ENCODE data around the gene PIK3R1.
A peak's percentile ranks its signal among the peaks of the same experiment; 100 is the strongest.

Gene PIK3R1

DNA sequence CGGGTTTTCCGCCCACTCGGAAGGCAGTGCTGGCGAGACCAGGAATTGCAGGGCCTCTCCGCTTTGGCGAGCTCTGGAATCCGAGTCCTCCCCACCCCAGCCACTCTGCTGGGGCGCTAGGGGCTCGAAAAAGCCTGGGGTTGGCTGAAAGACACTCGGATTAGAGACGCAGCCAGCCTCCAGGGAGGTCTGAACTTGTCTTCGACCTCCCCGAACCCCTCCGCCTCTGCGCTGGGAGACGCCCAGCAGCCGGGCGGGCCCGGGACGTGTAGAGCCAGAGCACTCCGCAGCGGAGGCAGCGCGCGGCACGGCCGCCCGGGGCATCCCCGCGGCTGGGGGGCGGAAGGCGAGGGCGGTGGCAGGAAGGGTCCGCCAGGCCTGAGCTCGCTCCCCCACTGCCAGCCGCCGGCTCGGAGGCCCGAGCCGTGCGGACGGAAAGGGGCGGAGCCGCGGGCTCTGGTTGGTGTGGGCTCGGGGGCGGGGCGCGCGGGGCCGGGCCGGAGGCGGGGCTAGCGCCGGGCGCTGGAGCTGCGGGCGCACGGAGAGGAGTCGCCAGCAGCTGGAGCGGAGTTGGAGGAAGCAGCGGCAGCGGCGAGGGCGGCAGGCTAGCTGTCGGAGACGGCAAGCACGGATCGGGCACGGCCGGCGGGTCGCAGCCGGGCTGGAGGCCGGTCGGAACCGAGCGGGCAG is at the start of gene PIK3R1:
TSS of gene PIK3R1 (plus strand) at position 549 of the 690 bp plus-strand sequence. CDS start 10,920 bp downstream, outside the sequence.
- peak; percentile 82 to 93 (median 86) for DNase-seq (ENCODE audit: low read depth in 4 of 4, low spot score in 1 of 4)

DNA sequence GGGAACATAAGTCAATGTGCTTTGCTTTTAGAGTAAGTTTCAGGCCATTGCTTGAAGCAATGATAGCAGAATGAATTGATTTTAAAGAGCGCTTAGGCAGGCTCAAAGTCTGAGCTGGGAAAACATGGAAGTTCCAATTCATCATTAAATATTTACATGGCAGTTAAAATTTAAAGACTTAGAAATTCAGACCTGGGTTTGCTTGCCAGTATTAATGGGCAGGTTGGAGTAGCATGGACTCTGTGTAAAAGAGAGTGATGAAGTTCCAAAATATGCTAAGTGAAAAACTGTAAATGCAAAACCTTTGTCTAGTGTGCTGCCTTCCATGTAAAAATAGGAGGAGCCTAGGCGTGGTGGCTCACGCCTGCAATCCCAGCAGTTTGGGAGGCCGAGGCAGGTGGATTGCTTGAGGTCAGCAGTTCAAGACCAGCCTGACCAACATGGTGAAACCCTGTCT is 48.3 kb upstream of the PIK3R1 start:
- no peak for DNase-seq (ENCODE audit: low read depth in 4 of 4, low spot score in 1 of 4)

DNA sequence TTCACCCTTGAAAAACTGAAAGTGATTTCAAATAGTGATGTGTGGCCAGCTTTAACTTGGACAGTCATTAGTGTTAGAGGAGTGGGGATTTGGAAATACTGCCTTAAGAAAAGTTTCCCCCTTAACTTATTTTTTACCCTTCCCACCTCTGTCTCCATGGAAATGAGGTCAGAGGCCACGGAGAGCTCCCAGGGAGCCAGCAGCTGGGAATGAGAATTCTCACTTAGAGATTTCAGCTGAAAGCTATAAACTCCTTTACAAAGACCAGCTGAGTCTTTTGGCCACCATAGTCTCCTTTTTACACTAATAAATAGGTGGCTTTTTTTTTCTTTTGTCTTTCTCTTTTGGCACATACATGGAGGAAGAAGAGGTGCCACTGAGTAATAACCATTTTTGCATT is 45.7 kb upstream of the PIK3R1 start:
- no peak for DNase-seq (ENCODE audit: low read depth in 4 of 4, low spot score in 1 of 4)

DNA sequence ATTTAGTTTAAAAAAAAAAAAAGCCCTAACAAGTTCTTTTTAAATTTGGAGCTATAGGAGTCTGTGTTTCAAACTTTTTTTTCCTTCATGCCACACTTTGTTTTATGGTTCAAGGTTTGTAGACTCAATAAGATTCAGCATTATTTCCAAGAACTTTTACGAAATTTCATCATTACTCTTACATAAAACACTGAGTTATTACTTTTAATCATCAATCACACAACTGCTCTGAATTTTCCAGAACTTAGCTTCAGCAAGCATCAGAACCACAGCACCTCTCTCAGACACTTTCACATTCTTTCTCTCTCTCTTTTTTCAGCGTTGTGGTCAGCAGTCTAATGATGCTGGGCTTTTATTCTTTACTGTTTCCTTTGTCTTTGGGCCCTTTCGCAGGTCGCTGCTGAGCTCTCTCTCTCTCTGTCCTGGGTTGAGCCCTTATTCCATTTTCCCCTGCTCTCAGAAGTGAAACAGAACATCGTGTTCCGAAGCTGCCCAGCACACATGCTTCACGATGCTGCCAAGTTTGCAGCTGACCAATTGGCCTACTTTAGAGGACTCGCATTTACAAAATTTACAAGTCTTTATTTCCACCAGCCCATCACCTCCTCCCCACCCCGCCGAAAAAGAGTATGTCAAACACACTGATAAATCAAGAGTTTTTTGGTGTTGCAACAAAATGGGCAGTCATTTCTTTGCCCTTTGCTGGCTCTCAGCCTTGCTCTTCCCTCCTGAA is 44.6 kb upstream of the PIK3R1 start:
- DNase-seq (ENCODE audit: low read depth in 4 of 4, low spot score in 1 of 4): no peak

DNA sequence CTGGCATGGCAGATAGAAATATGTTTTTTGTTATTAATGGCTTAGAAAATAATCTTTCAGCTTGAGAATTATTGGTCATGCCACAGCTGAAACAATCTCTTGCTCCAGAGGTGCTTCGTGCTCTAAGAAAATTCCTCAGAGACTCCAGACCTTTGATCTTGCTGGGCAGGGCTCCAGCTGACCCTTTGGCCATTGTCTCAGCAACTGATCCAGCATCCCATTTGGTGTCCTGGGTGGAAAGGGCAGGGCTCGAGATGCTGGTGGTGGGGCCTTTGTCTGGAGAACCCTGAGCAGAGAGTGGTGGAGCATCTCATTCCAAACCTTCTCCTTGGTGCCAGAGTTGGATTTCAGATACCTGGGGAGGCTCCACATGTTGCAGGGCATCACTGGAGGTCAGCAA is 43.2 kb upstream of the PIK3R1 start:
- no peak for DNase-seq (ENCODE audit: low read depth in 4 of 4, low spot score in 1 of 4)

DNA sequence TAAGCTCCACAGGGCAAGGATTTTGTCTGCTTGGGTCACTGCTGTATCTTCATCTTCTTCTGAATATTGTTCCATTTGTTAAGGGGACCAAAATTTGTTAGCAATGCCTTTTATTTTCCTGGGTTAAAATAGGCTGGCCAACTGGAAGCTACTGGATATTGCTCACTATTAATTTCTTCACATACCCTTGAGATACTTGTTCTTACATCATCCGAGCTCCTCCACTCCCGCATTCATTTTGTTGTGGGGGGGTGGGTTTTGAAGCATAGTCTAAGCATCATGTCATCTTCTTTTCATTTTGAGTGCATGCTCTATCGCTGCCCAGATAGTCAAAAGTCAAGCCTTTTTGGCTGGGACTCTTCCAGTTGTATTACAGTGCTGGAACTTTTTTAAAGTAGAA is 42.5 kb upstream of the PIK3R1 start:
- DNase-seq (ENCODE audit: low read depth in 4 of 4, low spot score in 1 of 4): no peak

DNA sequence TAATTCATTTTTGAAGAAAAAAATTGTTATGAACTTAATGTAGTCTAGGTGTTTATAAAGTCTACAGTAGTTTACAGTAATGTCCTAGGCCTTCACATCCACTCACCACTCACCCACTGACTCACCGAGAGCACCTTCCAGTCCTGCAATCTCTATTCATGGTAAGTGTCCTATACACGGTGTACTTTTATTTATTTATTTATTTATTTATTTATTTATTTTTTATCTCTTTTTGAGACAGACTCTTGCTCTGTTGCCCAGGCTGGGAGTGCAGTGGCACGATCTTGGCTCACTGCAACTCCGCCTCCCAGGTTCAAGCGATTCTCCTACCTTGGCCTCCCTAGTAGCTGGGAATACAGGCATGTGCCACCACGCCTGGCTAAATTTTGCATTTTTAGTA is 39.3 kb upstream of the PIK3R1 start:
- DNase-seq (ENCODE audit: low read depth in 4 of 4, low spot score in 1 of 4): no peak

DNA sequence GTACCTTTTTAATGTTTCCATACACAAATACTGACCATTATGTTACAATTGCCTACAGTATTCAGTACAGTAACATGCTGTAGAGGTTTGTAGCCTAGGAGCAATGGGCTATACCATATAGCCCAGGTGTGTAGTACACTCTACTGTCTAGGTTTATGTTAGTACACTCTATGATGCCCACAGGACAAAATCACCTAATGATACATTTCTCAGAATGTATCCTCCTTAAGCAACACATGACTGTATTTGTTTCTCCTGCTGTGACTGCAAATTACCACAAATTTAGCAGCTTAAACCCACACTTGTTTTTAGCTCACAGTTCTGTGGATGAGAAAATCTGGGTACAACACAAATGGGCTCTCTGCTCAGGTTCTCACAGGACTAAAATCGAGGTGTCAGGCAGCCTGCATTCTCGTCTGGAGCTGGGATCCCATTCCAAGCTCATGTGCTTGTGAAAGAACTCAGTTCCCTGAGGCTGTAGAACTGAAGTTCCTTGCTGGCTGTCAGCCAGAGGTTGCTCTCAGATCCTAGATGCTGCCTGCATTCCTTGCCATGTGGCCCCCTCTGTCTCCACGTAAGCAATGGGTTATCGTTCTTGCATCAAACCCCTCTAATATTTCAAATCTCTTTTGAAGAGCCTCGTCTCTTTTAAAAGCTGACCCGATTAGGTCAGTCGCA is 38.6 kb upstream of the PIK3R1 start:
- DNase-seq (ENCODE audit: low read depth in 4 of 4, low spot score in 1 of 4): no peak

DNA sequence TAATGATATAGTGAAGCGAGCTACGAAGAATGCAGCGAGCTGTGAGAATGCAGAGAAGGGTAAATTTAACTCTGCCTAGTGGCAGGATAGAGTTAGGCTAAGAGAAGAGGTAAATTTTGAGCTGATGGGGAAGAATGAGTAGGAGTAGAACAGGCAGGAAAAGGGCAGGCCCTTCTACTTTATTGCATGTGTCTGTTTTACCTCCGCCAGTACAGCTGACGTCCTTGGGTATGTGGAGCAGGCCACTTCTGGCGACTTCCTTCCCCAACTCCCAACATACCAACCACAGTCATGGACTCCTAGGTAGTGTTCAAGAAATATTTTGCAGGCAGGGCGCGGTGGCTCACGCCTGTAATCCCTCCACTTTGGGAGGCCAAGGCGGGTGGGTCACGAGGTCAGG is 37.9 kb upstream of the PIK3R1 start:
- no peak for DNase-seq (ENCODE audit: low read depth in 4 of 4, low spot score in 1 of 4)

DNA sequence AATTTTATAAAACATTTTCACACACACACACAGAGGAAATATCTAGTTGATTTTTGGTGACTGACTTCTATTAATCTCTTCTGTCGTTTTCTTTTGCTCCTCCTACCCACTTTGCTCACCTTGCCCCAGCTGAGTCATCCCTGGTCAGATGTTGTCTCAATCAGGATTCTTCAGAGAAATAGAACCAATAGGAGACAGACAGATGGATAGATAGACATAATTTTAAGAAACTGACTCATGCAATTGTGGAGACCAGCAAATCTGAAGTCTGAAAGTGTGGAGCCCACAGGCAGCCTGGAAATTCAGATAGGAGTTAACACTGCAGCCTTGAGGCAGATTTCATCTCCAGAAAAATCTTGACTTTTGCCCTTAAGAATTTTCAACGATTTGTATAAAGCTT is 37.0 kb upstream of the PIK3R1 start:
- DNase-seq (ENCODE audit: low read depth in 4 of 4, low spot score in 1 of 4): no peak

DNA sequence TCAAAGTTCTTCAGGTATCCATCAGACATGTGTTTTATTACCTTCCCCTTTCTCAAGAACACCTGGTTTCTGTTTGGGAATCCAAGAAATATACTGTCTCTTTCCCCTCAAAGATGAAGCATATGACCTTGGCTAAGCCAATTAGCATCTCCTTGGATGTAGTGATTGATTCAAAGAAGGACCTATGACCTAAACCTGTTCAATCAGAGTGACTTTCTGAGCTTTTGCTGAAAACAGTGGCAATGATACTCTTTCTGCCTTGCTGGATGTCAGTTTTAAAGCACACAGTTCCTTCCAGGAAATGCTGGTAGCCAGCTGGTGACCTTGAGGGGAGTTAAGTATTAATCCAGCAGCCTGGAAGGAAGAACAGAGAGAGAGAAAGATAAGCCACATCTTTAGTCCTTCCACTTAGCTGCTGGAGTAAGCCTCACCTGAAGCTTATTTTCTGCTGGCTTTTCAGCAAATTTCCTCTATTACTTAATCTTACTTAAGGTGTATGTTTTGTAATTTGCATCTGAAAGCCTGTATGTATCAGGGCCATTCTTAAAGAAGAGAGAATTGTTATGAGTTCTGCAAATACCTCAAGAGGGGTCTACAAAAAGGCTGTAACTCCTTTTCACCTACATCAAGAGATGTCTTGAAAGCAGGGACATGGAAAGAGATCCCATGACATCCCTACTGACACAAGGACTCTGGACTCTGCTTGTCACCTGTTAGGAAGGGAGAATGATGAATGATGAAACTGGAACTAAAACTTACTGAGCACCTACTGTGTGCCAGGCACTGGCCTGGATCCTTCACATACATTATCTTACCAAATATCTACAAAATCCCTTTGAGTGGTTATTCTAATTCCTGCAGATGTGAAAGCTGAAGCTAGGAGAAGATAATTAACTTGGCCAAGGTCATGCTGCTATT is 35.2 kb upstream of the PIK3R1 start:
- DNase-seq (ENCODE audit: low read depth in 4 of 4, low spot score in 1 of 4): no peak

DNA sequence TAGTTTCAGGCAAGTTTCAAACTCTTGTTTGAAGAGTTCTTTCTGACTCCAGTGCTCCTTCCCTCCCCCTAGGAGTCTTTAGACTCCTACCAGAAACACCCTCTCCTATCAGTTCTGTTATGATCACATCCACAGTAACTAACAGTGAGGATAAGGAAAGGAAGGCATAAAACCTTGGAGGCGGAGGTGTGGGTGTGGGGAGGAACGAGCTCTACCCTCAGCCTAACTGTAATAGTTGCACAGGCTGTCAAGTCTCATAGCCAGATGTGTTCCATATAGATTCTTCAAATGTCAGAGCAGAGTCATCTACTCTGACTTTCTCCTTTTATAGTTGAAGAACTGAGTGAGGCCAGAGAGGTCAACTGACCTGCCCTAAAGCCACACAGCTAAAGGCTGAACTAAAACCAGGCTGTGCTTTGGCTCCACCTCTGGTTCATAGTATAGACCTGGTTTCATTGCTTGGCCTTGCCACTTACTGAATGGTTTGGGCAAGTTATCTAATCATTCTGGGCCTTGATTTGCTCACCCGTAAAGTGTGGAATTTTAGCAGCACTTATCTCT is 34.4 kb upstream of the PIK3R1 start:
- no peak for DNase-seq (ENCODE audit: low read depth in 4 of 4, low spot score in 1 of 4)

DNA sequence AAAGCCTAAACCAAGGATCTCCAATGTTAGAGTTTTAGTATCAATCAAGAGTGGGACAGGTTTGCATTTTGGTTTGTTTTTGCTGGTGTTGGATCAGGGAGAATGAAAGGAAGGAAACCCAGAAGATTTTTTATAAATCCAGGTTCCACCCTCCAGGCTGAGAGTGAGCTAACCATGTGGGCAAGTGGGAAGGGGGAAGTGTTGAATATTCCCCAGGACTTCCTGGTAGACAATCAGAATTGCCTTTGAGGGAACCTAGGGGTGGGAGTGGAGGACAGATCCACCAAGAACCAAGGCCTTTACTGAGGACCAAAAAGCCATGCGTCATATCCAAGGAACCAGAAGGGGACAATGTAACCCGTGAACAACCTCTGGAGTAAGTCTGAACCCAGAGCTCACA is 33.5 kb upstream of the PIK3R1 start:
- no peak for DNase-seq (ENCODE audit: low read depth in 4 of 4, low spot score in 1 of 4)

DNA sequence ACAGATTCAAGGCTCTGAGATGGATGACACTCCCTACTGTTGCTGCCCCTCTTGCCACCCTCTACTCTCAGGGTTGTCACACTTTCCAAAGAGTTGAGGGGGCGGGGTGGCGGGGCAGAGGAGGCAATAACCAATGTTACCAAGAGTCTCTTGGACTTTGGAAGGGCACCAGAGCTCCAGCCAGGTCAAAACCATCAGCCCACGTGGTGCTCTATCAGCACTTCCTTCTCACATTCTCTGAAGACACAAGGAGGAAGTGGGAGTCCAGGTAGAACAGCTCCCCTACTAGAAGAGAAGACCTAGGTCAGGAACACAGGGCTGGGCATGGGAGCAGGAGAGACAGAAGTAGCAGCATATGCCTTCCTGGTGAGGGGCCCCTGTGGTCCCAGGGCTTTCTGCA is 33.0 kb upstream of the PIK3R1 start:
- no peak for DNase-seq (ENCODE audit: low read depth in 4 of 4, low spot score in 1 of 4)

DNA sequence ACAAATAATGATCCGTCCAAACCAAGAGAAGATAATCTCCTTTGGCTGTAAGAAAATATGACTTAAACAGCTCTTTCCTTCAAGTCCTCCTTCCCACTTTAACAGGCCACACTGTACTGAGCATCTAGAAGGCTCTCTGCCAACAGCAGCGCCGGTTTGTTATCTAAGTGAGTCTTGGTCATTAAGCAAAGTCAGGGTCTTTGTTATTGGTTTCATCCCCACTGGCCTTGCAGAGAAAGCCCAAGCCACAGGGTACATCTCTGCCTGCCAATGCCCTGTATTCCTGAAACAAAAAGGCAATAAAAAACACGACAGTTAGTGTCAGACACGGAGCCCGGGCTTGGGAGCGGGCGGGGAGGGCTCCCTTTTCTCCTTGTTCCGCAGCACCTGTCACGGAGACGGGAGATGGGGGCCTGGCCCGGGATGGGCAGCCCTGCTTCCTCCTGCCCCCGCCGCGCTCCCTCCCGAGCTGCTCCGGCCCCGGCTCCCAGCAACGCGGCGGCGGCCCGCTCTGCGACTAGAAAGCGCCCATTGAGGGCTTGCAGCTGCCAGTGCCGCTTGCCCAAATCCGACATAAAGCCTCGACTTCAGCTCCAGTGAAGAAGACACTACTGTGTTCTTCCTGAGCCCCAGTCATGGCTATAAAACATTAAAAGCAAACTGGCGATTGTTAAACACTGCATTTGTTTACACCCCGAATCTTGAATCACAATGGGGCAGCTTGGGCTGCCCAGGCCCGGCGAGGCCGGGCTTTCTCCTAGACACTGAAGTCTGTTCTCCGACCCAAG is 28.1 kb upstream of the PIK3R1 start:
- DNase-seq (ENCODE audit: low read depth in 4 of 4, low spot score in 1 of 4): no peak

DNA sequence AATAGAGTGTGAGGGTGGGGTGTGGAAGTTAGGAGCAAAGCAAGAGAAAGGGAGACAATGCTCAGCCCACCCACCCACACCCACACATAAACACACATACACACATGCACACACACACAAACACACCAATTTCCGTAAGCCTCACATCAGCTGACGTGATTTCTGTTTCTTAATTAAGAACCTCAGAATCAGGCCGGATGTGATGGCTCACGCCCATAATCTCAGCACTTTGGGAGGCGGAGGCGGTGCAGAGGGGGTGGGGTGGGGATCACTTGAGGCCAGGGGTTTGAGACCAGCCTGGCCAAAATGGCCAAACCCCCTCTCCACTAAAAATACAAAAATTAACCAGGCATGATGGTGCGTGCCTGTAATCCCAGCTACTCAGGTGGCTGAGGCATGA is 26.4 kb upstream of the PIK3R1 start:
- no peak for DNase-seq (ENCODE audit: low read depth in 4 of 4, low spot score in 1 of 4)

DNA sequence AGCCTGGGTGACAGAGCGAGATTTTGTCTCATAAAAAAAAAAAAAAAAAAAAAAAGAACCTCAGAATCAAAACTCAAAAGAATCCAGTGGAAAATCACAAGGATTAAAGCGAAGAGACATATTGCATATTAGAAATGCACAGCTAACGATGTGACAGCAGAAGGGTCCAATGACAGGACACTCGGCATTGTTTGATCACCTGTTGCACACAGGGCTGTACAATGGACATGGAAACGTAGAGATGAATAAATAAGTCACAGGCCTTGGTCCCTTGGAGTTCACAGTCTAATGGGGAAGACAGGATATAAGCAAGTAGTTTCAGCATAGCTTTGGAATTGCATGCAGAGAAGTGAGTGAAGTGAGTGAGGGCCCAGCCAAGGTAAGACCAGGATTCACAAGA is 25.9 kb upstream of the PIK3R1 start:
- no peak for DNase-seq (ENCODE audit: low read depth in 4 of 4, low spot score in 1 of 4)

DNA sequence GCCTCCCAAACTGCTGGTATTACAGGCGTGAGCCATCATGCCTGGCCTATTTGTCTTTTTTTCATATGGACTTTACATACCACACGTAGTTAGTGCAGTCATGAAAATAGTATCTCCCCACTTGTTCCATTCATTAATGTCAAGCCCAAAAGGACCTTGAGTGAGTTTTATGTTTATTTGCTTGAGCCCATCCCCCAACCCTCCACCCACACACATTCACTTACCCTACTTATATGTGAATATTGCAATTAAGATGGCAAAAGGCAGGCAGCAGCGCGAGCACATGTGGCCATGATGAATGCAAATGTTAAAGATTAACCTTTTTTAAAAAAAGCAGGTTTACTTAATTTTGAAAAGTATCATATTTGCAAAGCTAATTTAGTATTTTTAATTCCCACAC is 24.9 kb upstream of the PIK3R1 start:
- DNase-seq (ENCODE audit: low read depth in 4 of 4, low spot score in 1 of 4): no peak

DNA sequence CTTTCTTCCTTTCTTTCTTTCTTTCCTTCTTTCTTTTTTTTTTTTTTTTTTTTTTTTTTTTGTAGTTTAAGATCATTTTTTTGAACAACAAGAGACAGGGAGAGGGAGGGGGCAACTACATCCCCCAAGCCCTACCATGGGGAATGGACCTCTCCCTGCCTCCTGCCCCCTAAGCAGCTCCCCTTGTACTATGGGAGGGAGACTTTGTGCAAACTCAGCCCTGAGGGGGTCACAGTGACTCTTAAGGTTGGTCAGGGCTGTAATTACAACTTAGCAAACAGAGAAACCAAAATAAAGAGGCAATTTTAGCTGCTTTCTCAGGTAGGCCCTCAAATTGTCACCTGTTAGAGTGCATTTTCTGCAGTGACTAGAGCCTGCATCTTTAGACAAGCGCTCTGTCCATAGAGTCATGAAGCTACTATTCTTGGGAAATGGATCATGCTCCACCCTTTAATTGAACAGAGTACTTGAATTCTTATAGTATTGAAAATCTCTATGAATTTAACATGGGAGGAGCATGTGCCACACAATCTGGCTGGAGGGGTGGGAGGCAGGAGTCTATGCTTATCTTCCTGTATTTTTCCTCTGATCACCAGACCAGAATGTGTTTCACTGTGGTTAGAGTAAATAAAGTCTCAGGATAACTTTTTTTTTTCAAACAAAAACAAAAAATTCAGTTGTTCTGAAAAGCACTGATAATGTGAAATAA is 24.3 kb upstream of the PIK3R1 start:
- no peak for DNase-seq (ENCODE audit: low read depth in 4 of 4, low spot score in 1 of 4)
